Amniotic stem cell (primary cell): ENCODE results near the gene RASL10A.
A peak's percentile ranks its signal among the peaks of the same experiment; 100 is the strongest.

ENCODE experiments used
- DNase-seq: peaks from one replicate; lab custom pipeline; 2025; lab: John Stamatoyannopoulos, UW

The RASL10A gene

GRCh38 chr22:29319072-29319471 is 3.6 kb upstream of the RASL10A start:
- no peak for DNase-seq

GRCh38 chr22:29317827-29318454 is 2.4 kb upstream of the RASL10A start:
- no peak for DNase-seq

GRCh38 chr22:29316141-29316828 is 788 bp upstream of the RASL10A start:
- no peak for DNase-seq

GRCh38 chr22:29314537-29315285 is 786 bp downstream of the RASL10A start:
- DNase-seq, result no peak

- no peak for DNase-seq
Observed at GRCh38 chr22:29313576-29314466, 1.7 kb downstream of the RASL10A start.

GRCh38 chr22:29313126-29313575 is 2.3 kb downstream of the RASL10A start:
- DNase-seq, result no peak

- DNase-seq, result no peak
Observed at GRCh38 chr22:29312218-29313125, 3.0 kb downstream of the RASL10A start.

GRCh38 chr22:29311464-29312217 is 3.9 kb downstream of the RASL10A start:
- no peak for DNase-seq

GRCh38 chr22:29310863-29311339 is 4.6 kb downstream of the RASL10A start:
- DNase-seq, result peak; percentile 87

GRCh38 chr22:29310065-29310862 is 5.2 kb downstream of the RASL10A start:
- DNase-seq, result no peak

GRCh38 chr22:29309332-29310064 is 6.0 kb downstream of the RASL10A start:
- DNase-seq, result no peak

- no peak for DNase-seq
Observed at GRCh38 chr22:29308791-29309262, 6.7 kb downstream of the RASL10A start.

- DNase-seq, result no peak
Observed at GRCh38 chr22:29308148-29308790, 7.2 kb downstream of the RASL10A start.

- DNase-seq, result no peak
Observed at GRCh38 chr22:29307596-29308147, 7.8 kb downstream of the RASL10A start.

- DNase-seq, result peak; percentile 72
Observed at GRCh38 chr22:29306835-29307595, 8.5 kb downstream of the RASL10A start.

GRCh38 chr22:29306175-29306834 is 9.2 kb downstream of the RASL10A start, which contains the start of gene GAS2L1:
Gene GAS2L1 (plus strand): TSS chr22:29306650. CDS start chr22:29308106, 1,456 bp downstream.
- DNase-seq, result peak; percentile 49
